ENCODE measurements around the gene ILF3. TPM values are rescaled to one million over a fixed set of nuclear protein-coding genes. Genes with fewer than 3 reads are reported as not detected.
A peak's percentile ranks its signal among the peaks of the same experiment; 100 is the strongest.

The ILF3 gene
- total RNA-seq, 5 donors from 2014 or later (not counting 1 experiment from before 2014, with no cell fraction given) = 331 to 490 (median 370) TPM

- Histone ChIP-seq H3K36me3 (ENCODE audit: control insufficient read depth in 2 of 2, extremely low read depth in 1 of 2, insufficient read depth in 1 of 2, low read length in 1 of 2) (peaks cover 7 to 11% of the 10 kb centered on the region in 2 donors), H3K27ac (ENCODE audit: low read length) (peak overlapping the region; percentile 60), H3K9me3 (no peaks in the 10 kb centered on the region), H3K27me3 (replicated peaks in 1 of 2; ENCODE audit: control insufficient read depth in 2 of 2, extremely low read depth in 1 of 2, insufficient read depth in 2 of 2, low read length in 1 of 2) (no peaks in the 10 kb centered on the region), H3K4me1 (ENCODE audit: control insufficient read depth in 1 of 2, extremely low read depth in 1 of 2, insufficient read depth in 2 of 2, low read length in 2 of 2) (peaks cover 14 to 67% of the 10 kb centered on the region in 2 experiments), H3K4me3 (ENCODE audit: control insufficient read depth in 1 of 2, extremely low read depth in 1 of 2, low read length in 1 of 2) (no peak overlapping the region)
- Mint-ChIP-seq H3K9me3 (no peaks in the 10 kb centered on the region), H3K4me1 (peaks cover 57 to 67% (median 57%) of the 10 kb centered on the region in 3 donors), H3K36me3 (peaks cover 14% of the 10 kb centered on the region), H3K27ac (peak overlapping the region; percentile 93 to 97), H3K27me3 (no peaks in the 10 kb centered on the region), H3K4me3 (peak overlapping the region in 1 of 3 donors; percentile 85)
- WGBS (ENCODE audit: insufficient coverage) = 77% methylated on average over 12 of the region's 12 CpGs
- ChIA-PET POLR2A (interaction anchor here in 1 of 2 donors (1.3 kb wide), 1 partner anchor 14 kb away, joined by 12 read pairs; the partner anchor contains the start of gene DNM2), CTCF (interaction anchor here in 1 of 2 donors (1.4 kb wide), 1 partner anchor 14 kb away, joined by 21 read pairs; the partner anchor contains the start of gene DNM2)
- ATAC-seq (replicated peaks in 1 of 4) (no peak), DNase-seq (no peak)
Observed at GRCh38 chr19:10730932-10731331, 76.8 kb downstream of the ILF3 start.

DNA sequence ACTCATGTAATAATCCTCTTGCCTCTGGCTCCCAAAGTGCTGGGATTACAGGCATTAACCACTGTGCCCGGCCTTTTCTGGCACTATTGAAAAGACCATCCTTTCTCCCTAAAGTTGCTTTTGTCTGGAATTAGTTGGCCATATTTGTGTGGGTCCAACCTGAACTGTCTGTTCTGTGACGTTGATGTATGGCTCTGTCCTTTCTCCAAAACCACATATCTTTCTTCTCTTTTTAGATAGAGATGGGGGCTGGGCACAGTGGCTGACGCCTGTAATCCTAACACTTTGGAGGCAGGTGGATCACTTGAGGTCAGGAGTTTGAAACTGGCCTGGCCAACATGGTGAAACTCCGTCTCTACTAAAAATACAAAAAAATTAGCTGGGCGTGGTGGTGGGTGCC lies 81.6 kb downstream of the ILF3 start:
- ChIA-PET POLR2A (no interaction called here), CTCF (no interaction called here)
- Histone ChIP-seq H3K36me3 (ENCODE audit: control insufficient read depth in 2 of 2, extremely low read depth in 1 of 2, insufficient read depth in 1 of 2, low read length in 1 of 2) (peaks cover 9 to 13% of the 10 kb centered on the region in 2 donors), H3K27ac (ENCODE audit: low read length) (no peak overlapping the region), H3K9me3 (no peaks in the 10 kb centered on the region), H3K27me3 (replicated peaks in 1 of 2; ENCODE audit: control insufficient read depth in 2 of 2, extremely low read depth in 1 of 2, insufficient read depth in 2 of 2, low read length in 1 of 2) (no peaks in the 10 kb centered on the region), H3K4me1 (ENCODE audit: control insufficient read depth in 1 of 2, extremely low read depth in 1 of 2, insufficient read depth in 2 of 2, low read length in 2 of 2) (peaks cover 3 to 54% of the 10 kb centered on the region in 2 experiments), H3K4me3 (ENCODE audit: control insufficient read depth in 1 of 2, extremely low read depth in 1 of 2, low read length in 1 of 2) (no peak overlapping the region)
- WGBS (ENCODE audit: insufficient coverage) = no CpG with 5 or more reads among the region's 5 CpGs
- ATAC-seq (replicated peaks in 1 of 4) = no peak
- H3K4me3 Mint-ChIP-seq = no peak overlapping the region
- no peaks in the 10 kb centered on the region for H3K9me3 Mint-ChIP-seq
- H3K4me1 Mint-ChIP-seq = peaks cover 46 to 59% (median 50%) of the 10 kb centered on the region in 3 donors
- H3K27ac Mint-ChIP-seq = no peak overlapping the region
- H3K27me3 Mint-ChIP-seq = no peaks in the 10 kb centered on the region
- peaks cover 10% of the 10 kb centered on the region for H3K36me3 Mint-ChIP-seq
- no peak for DNase-seq

GRCh38 chr19:10736189-10736588 lies 82.0 kb downstream of the ILF3 start:
- ATAC-seq (replicated peaks in 1 of 4) (no peak), DNase-seq (no peak)
- ChIA-PET POLR2A (interaction anchor here in 1 of 2 donors (0.7 kb wide), 1 partner anchor 29 kb away, joined by 3 read pairs; no protein-coding TSS in a partner anchor), CTCF (interaction anchor here in 1 of 2 donors (0.6 kb wide), 1 partner anchor 18 kb away, joined by 7 read pairs; no protein-coding TSS in a partner anchor)
- Histone ChIP-seq H3K4me3 (ENCODE audit: control insufficient read depth in 1 of 2, extremely low read depth in 1 of 2, low read length in 1 of 2) (no peak overlapping the region), H3K27me3 (replicated peaks in 1 of 2; ENCODE audit: control insufficient read depth in 2 of 2, extremely low read depth in 1 of 2, insufficient read depth in 2 of 2, low read length in 1 of 2) (no peaks in the 10 kb centered on the region), H3K4me1 (ENCODE audit: control insufficient read depth in 1 of 2, extremely low read depth in 1 of 2, insufficient read depth in 2 of 2, low read length in 2 of 2) (peaks cover 0 to 49% of the 10 kb centered on the region in 2 experiments), H3K27ac (ENCODE audit: low read length) (no peak overlapping the region), H3K9me3 (no peaks in the 10 kb centered on the region), H3K36me3 (ENCODE audit: control insufficient read depth in 2 of 2, extremely low read depth in 1 of 2, insufficient read depth in 1 of 2, low read length in 1 of 2) (peaks cover 9 to 13% of the 10 kb centered on the region in 2 donors)
- H3K9me3 Mint-ChIP-seq = no peaks in the 10 kb centered on the region
- H3K36me3 Mint-ChIP-seq = peaks cover 12% of the 10 kb centered on the region
- no peaks in the 10 kb centered on the region for H3K27me3 Mint-ChIP-seq
- H3K4me1 Mint-ChIP-seq = peaks cover 46 to 59% (median 50%) of the 10 kb centered on the region in 3 donors
- H3K4me3 Mint-ChIP-seq = no peak overlapping the region
- H3K27ac Mint-ChIP-seq = peak overlapping the region in 1 of 2 donors; percentile 59
- 90% methylated on average over 3 of the region's 6 CpGs for WGBS (ENCODE audit: insufficient coverage)

- H3K9me3 Mint-ChIP-seq = no peaks in the 10 kb centered on the region
- Histone ChIP-seq H3K36me3 (ENCODE audit: control insufficient read depth in 2 of 2, extremely low read depth in 1 of 2, insufficient read depth in 1 of 2, low read length in 1 of 2) (peaks cover 9 to 13% of the 10 kb centered on the region in 2 donors), H3K4me3 (ENCODE audit: control insufficient read depth in 1 of 2, extremely low read depth in 1 of 2, low read length in 1 of 2) (no peak overlapping the region), H3K9me3 (no peaks in the 10 kb centered on the region), H3K4me1 (ENCODE audit: control insufficient read depth in 1 of 2, extremely low read depth in 1 of 2, insufficient read depth in 2 of 2, low read length in 2 of 2) (peaks cover 0 to 43% of the 10 kb centered on the region in 2 experiments), H3K27me3 (replicated peaks in 1 of 2; ENCODE audit: control insufficient read depth in 2 of 2, extremely low read depth in 1 of 2, insufficient read depth in 2 of 2, low read length in 1 of 2) (no peaks in the 10 kb centered on the region), H3K27ac (ENCODE audit: low read length) (no peak overlapping the region)
- POLR2A ChIA-PET = no interaction called here
- CTCF ChIA-PET = interaction anchor here in 1 of 2 donors (0.6 kb wide), 1 partner anchor 17 kb away, joined by 7 read pairs; no protein-coding TSS in a partner anchor
- H3K36me3 Mint-ChIP-seq = peaks cover 12% of the 10 kb centered on the region
- no peak for DNase-seq
- H3K27ac Mint-ChIP-seq = peak overlapping the region in 1 of 2 donors; percentile 39
- peaks cover 43 to 56% (median 51%) of the 10 kb centered on the region in 3 donors for H3K4me1 Mint-ChIP-seq
- 93% methylated on average over 4 of the region's 9 CpGs for WGBS (ENCODE audit: insufficient coverage)
- peak overlapping the region in 1 of 3 donors; percentile 13 for H3K4me3 Mint-ChIP-seq
- H3K27me3 Mint-ChIP-seq = no peaks in the 10 kb centered on the region
- ATAC-seq (replicated peaks in 1 of 4) = no peak
Observed at GRCh38 chr19:10736916-10737551, 82.9 kb downstream of the ILF3 start.

DNA sequence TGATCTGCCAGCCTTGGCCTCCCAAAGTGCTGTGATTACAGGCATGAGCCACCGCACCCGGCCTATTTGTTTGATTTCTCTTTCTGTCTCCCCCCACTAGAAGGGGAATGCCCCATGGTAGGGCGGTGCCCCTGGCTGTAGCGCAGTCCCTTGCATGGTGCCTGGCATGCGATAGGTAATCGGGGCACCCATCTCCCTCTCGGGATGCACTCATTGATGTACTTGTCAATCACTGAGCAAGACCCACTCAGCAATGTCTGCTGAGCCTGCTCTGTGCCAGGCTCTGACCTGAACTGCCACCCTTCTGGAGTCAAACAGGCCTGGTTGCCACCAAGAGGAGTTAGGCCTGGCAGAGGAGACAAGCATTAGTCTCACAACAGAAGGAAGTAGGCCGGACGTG lies 83.6 kb downstream of the ILF3 start:
- 85% methylated on average over 7 of the region's 9 CpGs for whole genome bisulfite sequencing (ENCODE audit: insufficient coverage)
- peaks cover 0 to 45% of the 10 kb centered on the region in 2 experiments for H3K4me1 ChIP-seq (ENCODE audit: control insufficient read depth in 1 of 2, extremely low read depth in 1 of 2, insufficient read depth in 2 of 2, low read length in 2 of 2)
- H3K9me3 ChIP-seq = no peaks in the 10 kb centered on the region
- Mint-ChIP-seq H3K36me3 (peaks cover 12% of the 10 kb centered on the region), H3K27ac (peak overlapping the region in 1 of 2 donors; percentile 45), H3K27me3 (no peaks in the 10 kb centered on the region), H3K4me1 (peaks cover 47 to 61% (median 54%) of the 10 kb centered on the region in 3 donors), H3K9me3 (no peaks in the 10 kb centered on the region), H3K4me3 (peak overlapping the region in 1 of 3 donors; percentile 13)
- POLR2A ChIA-PET = no interaction called here
- peaks cover 9 to 13% of the 10 kb centered on the region in 2 donors for H3K36me3 ChIP-seq (ENCODE audit: control insufficient read depth in 2 of 2, extremely low read depth in 1 of 2, insufficient read depth in 1 of 2, low read length in 1 of 2)
- no peak overlapping the region for H3K4me3 ChIP-seq (ENCODE audit: control insufficient read depth in 1 of 2, extremely low read depth in 1 of 2, low read length in 1 of 2)
- ATAC-seq (replicated peaks in 1 of 4) = no peak
- CTCF ChIA-PET = no interaction called here
- no peaks in the 10 kb centered on the region for H3K27me3 ChIP-seq (replicated peaks in 1 of 2; ENCODE audit: control insufficient read depth in 2 of 2, extremely low read depth in 1 of 2, insufficient read depth in 2 of 2, low read length in 1 of 2)
- no peak overlapping the region for H3K27ac ChIP-seq (ENCODE audit: low read length)
- no peak for DNase-seq

DNA sequence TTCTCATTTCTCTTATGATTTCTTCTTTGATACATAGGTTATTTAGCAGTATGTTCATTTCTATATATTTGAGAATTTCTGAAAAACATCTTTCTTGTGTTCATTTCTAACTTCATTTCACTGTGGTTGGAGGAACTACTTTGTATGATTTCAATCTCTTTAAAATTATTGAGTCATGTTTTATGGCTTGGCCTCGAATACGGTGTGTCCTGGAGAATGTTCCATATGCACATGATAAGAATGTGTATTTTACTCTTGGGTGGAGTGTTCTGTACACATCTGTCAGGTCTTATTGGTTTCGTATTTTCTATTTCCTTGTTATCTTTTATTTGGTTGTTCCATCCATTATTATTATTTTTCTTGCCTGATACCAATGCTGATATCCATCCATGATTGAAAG lies 86.7 kb downstream of the ILF3 start:
- H3K36me3 ChIP-seq (ENCODE audit: control insufficient read depth in 2 of 2, extremely low read depth in 1 of 2, insufficient read depth in 1 of 2, low read length in 1 of 2) = peaks cover 11 to 14% of the 10 kb centered on the region in 2 donors
- no peak for ATAC-seq (replicated peaks in 1 of 4)
- Mint-ChIP-seq H3K4me1 (peaks cover 54 to 73% (median 63%) of the 10 kb centered on the region in 3 donors), H3K9me3 (no peaks in the 10 kb centered on the region), H3K36me3 (peaks cover 12% of the 10 kb centered on the region), H3K4me3 (no peak overlapping the region), H3K27ac (peak overlapping the region in 1 of 2 donors; percentile 39), H3K27me3 (no peaks in the 10 kb centered on the region)
- no peak for DNase-seq
- no peak overlapping the region for H3K27ac ChIP-seq (ENCODE audit: low read length)
- ChIA-PET CTCF (no interaction called here), POLR2A (no interaction called here)
- no peak overlapping the region for H3K4me3 ChIP-seq (ENCODE audit: control insufficient read depth in 1 of 2, extremely low read depth in 1 of 2, low read length in 1 of 2)
- no peaks in the 10 kb centered on the region for H3K27me3 ChIP-seq (replicated peaks in 1 of 2; ENCODE audit: control insufficient read depth in 2 of 2, extremely low read depth in 1 of 2, insufficient read depth in 2 of 2, low read length in 1 of 2)
- H3K4me1 ChIP-seq (ENCODE audit: control insufficient read depth in 1 of 2, extremely low read depth in 1 of 2, insufficient read depth in 2 of 2, low read length in 2 of 2) = peaks cover 0 to 58% of the 10 kb centered on the region in 2 experiments
- H3K9me3 ChIP-seq = no peaks in the 10 kb centered on the region
- no CpG with 5 or more reads among the region's 3 CpGs for WGBS (ENCODE audit: insufficient coverage)
